Measurements from ENCODE around the gene PEAR1. TPM values are rescaled to one million over a fixed set of nuclear protein-coding genes. Genes with fewer than 3 reads are reported as not detected.

PEAR1 gene
- polyA plus RNA-seq, 3 donors, result not detected

DNA sequence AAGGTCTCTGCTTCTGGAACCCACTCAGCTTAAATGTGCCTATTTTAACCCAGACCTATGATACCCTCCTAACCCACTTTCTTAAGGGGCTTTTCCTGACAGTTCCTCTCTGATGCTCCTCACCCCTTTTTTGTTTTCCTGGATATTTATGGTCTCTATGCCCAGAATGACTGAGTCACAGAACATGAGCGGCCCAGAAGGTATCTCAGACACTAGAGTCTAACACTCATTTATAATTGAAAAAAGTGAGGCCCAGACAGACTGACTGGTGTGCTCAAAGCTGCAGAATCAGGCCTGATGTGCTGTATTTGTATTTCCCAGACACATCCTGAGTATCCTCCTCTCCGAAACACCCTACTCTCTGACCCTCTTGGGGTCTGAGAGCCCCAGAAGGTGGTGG lies 70.9 kb downstream of the PEAR1 start:
- Histone ChIP-seq H3K27ac (ENCODE audit: low read depth in 1 of 2, low read length in 2 of 2) (peak overlapping the region in 1 of 2 donors; percentile 84), H3K9me3 (replicated peaks in 1 of 2; ENCODE audit: control insufficient read depth in 1 of 2, insufficient read depth in 1 of 2, low read length in 2 of 2) (no peaks in the 10 kb centered on the region), H3K27me3 (ENCODE audit: control insufficient read depth in 2 of 2, insufficient read depth in 2 of 2, low read length in 2 of 2) (no peaks in the 10 kb centered on the region), H3K4me1 (ENCODE audit: control insufficient read depth in 1 of 2, insufficient read depth in 2 of 2, low read length in 2 of 2) (peaks cover 32 to 34% of the 10 kb centered on the region in 2 donors), H2AFZ (ENCODE audit: insufficient read depth, low read depth, low read length, poor library complexity, severe bottlenecking) (no peak overlapping the region), H4K20me1 (ENCODE audit: insufficient read depth, low read length) (peaks cover 2% of the 10 kb centered on the region), H3K9ac (ENCODE audit: insufficient read depth, low read length, poor library complexity, severe bottlenecking) (no peak overlapping the region), H3K4me2 (replicated peaks; ENCODE audit: extremely low read depth, low read length, poor library complexity, severe bottlenecking) (no peak overlapping the region), H3K4me3 (replicated peaks in 1 of 3; ENCODE audit: low read depth in 2 of 3, low read length in 3 of 3) (no peak overlapping the region), H3K36me3 (replicated peaks in 1 of 2; ENCODE audit: control insufficient read depth in 1 of 2, insufficient read depth in 2 of 2, low read length in 2 of 2) (peaks cover 45 to 77% of the 10 kb centered on the region in 2 donors), H3K79me2 (ENCODE audit: insufficient read depth, low read length) (peaks cover 13% of the 10 kb centered on the region)
- TF ChIP-seq, protein P1, sequence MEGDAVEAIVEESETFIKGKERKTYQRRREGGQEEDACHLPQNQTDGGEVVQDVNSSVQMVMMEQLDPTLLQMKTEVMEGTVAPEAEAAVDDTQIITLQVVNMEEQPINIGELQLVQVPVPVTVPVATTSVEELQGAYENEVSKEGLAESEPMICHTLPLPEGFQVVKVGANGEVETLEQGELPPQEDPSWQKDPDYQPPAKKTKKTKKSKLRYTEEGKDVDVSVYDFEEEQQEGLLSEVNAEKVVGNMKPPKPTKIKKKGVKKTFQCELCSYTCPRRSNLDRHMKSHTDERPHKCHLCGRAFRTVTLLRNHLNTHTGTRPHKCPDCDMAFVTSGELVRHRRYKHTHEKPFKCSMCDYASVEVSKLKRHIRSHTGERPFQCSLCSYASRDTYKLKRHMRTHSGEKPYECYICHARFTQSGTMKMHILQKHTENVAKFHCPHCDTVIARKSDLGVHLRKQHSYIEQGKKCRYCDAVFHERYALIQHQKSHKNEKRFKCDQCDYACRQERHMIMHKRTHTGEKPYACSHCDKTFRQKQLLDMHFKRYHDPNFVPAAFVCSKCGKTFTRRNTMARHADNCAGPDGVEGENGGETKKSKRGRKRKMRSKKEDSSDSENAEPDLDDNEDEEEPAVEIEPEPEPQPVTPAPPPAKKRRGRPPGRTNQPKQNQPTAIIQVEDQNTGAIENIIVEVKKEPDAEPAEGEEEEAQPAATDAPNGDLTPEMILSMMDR (IDR thresholded peaks at IDR 0.05), result no peak
- intact Hi-C loops (cut with micrococcal nuclease), result no loop called here
- H3K27me3 Mint-ChIP-seq (ENCODE audit: low read depth in 3 of 3), result no peaks in the 10 kb centered on the region
- peak overlapping the region in 5 of 7 donors; percentile 76 to 96 (median 93) for H3K27ac Mint-ChIP-seq
- H3K4me3 Mint-ChIP-seq, result no peak overlapping the region
- DNase-seq, result no peak
- peaks cover 76 to 82% of the 10 kb centered on the region in 2 donors for H3K36me3 Mint-ChIP-seq
- WGBS (ENCODE audit: insufficient coverage), result 86% methylated on average over 1 of the region's 2 CpGs
- peaks cover 32% of the 10 kb centered on the region for H3K4me1 Mint-ChIP-seq
- H3K9me3 Mint-ChIP-seq, result no peaks in the 10 kb centered on the region

Small RNA genes within 50 kb of the gene (small RNA-seq; reads per million reads assigned to genes)
- not detected for gene MIR765 (ENCODE audit: insufficient read length, low read depth)

Other genes with a start within 250 kb of the PEAR1 start
- gene NES, start 216.3 kb upstream of the PEAR1 start, polyA plus RNA-seq, result not detected
- 1 to 10 TPM in 1 of 3 donors, under 1 TPM in 1, not detected in 1; 0.23 to 1.8 TPM for gene CRABP2, start 188.1 kb upstream of the PEAR1 start, polyA plus RNA-seq
- 10 to 100 TPM in 1 of 3 donors, 1 to 10 TPM in 2; 4.6 to 49.3 (median 4.8) TPM for gene METTL25B, start 165.2 kb upstream of the PEAR1 start, polyA plus RNA-seq
- 10 to 100 TPM; 17.2 to 23.5 (median 18.1) TPM for gene ISG20L2, start 165.0 kb upstream of the PEAR1 start, polyA plus RNA-seq
- 10 to 100 TPM; 28.7 to 47.0 (median 38.4) TPM for gene MRPL24, start 152.6 kb upstream of the PEAR1 start, polyA plus RNA-seq
- 10 to 100 TPM; 23.9 to 92.4 (median 49.9) TPM for gene HDGF, start 142.0 kb upstream of the PEAR1 start, polyA plus RNA-seq
- 10 to 100 TPM; 26.7 to 37.1 (median 29.6) TPM for gene PRCC, start 126.2 kb upstream of the PEAR1 start, polyA plus RNA-seq
- gene SH2D2A, start 76.9 kb upstream of the PEAR1 start, polyA plus RNA-seq, result under 1 TPM in 2 of 3 donors, not detected in 1; 0.17 to 0.20 TPM
- gene INSRR, start 34.6 kb upstream of the PEAR1 start, polyA plus RNA-seq, result not detected
- gene NTRK1, start 32.9 kb upstream of the PEAR1 start, polyA plus RNA-seq, result under 1 TPM in 1 of 3 donors, not detected in 2; 0.03 TPM
- not detected for gene LRRC71, start 26.9 kb downstream of the PEAR1 start, polyA plus RNA-seq
- 10 to 100 TPM; 17.0 to 78.5 (median 17.7) TPM for gene ARHGEF11, start 152.0 kb downstream of the PEAR1 start, polyA plus RNA-seq
- under 1 TPM in 2 of 3 donors, not detected in 1; 0.26 to 0.41 TPM for gene ETV3L, start 206.1 kb downstream of the PEAR1 start, polyA plus RNA-seq
- 10 to 100 TPM in 1 of 3 donors, 1 to 10 TPM in 2; 4.8 to 62.3 (median 6.3) TPM for gene ETV3, start 244.7 kb downstream of the PEAR1 start, polyA plus RNA-seq

Measured in CD14-positive monocyte (primary cell).